Measurements from ENCODE around the gene SLC9A5.

Gene SLC9A5

GRCh38 chr16:67256701-67257230, 8.0 kb downstream of the SLC9A5 start:
- no peaks in the 10 kb centered on the region for H3K36me3 ChIP-seq (ENCODE audit: control insufficient read depth, insufficient read depth, low read length)
- no peaks in the 10 kb centered on the region for H3K4me1 ChIP-seq (ENCODE audit: control insufficient read depth, insufficient read depth, low read length)
- H3K9me3 ChIP-seq (ENCODE audit: control insufficient read depth, low read length), result no peaks in the 10 kb centered on the region
- peaks cover 3% of the 10 kb centered on the region for H3K27me3 ChIP-seq (ENCODE audit: control insufficient read depth, insufficient read depth, low read length)
- no peak overlapping the region for H3K9ac ChIP-seq (ENCODE audit: low read length)
- no peak overlapping the region for H3K4me3 ChIP-seq (ENCODE audit: low read length)

GRCh38 chr16:67257486-67258160, 8.8 kb downstream of the SLC9A5 start:
- Histone ChIP-seq H3K27me3 (ENCODE audit: control insufficient read depth, insufficient read depth, low read length) (peaks cover 3% of the 10 kb centered on the region), H3K4me3 (ENCODE audit: low read length) (no peak overlapping the region), H3K36me3 (ENCODE audit: control insufficient read depth, insufficient read depth, low read length) (no peaks in the 10 kb centered on the region), H3K9me3 (ENCODE audit: control insufficient read depth, low read length) (no peaks in the 10 kb centered on the region), H3K9ac (ENCODE audit: low read length) (no peak overlapping the region), H3K4me1 (ENCODE audit: control insufficient read depth, insufficient read depth, low read length) (no peaks in the 10 kb centered on the region)

GRCh38 chr16:67258161-67258835, 9.5 kb downstream of the SLC9A5 start:
- Histone ChIP-seq H3K4me3 (ENCODE audit: low read length) (no peak overlapping the region), H3K9ac (ENCODE audit: low read length) (no peak overlapping the region), H3K27me3 (ENCODE audit: control insufficient read depth, insufficient read depth, low read length) (peaks cover 3% of the 10 kb centered on the region), H3K36me3 (ENCODE audit: control insufficient read depth, insufficient read depth, low read length) (no peaks in the 10 kb centered on the region), H3K9me3 (ENCODE audit: control insufficient read depth, low read length) (no peaks in the 10 kb centered on the region), H3K4me1 (ENCODE audit: control insufficient read depth, insufficient read depth, low read length) (no peaks in the 10 kb centered on the region)

GRCh38 chr16:67259705-67260104, 10.9 kb downstream of the SLC9A5 start:
- H3K36me3 ChIP-seq (ENCODE audit: control insufficient read depth, insufficient read depth, low read length), result no peaks in the 10 kb centered on the region
- H3K4me1 ChIP-seq (ENCODE audit: control insufficient read depth, insufficient read depth, low read length), result no peaks in the 10 kb centered on the region
- H3K9me3 ChIP-seq (ENCODE audit: control insufficient read depth, low read length), result no peaks in the 10 kb centered on the region
- no peak overlapping the region for H3K9ac ChIP-seq (ENCODE audit: low read length)
- peaks cover 2% of the 10 kb centered on the region for H3K27me3 ChIP-seq (ENCODE audit: control insufficient read depth, insufficient read depth, low read length)
- no peak overlapping the region for H3K4me3 ChIP-seq (ENCODE audit: low read length)

- Histone ChIP-seq H3K4me3 (ENCODE audit: low read length) (no peak overlapping the region), H3K27me3 (ENCODE audit: control insufficient read depth, insufficient read depth, low read length) (no peaks in the 10 kb centered on the region), H3K36me3 (ENCODE audit: control insufficient read depth, insufficient read depth, low read length) (no peaks in the 10 kb centered on the region), H3K4me1 (ENCODE audit: control insufficient read depth, insufficient read depth, low read length) (no peaks in the 10 kb centered on the region), H3K9me3 (ENCODE audit: control insufficient read depth, low read length) (no peaks in the 10 kb centered on the region), H3K9ac (ENCODE audit: low read length) (no peak overlapping the region)
These were observed 11.8 kb downstream of the SLC9A5 start for GRCh38 chr16:67260426-67261063.

GRCh38 chr16:67263201-67263600, 14.4 kb downstream of the SLC9A5 start:
- H3K4me3 ChIP-seq (ENCODE audit: low read length), result no peak overlapping the region
- no peak overlapping the region for H3K9ac ChIP-seq (ENCODE audit: low read length)
- peaks cover 5% of the 10 kb centered on the region for H3K4me1 ChIP-seq (ENCODE audit: control insufficient read depth, insufficient read depth, low read length)
- H3K36me3 ChIP-seq (ENCODE audit: control insufficient read depth, insufficient read depth, low read length), result no peaks in the 10 kb centered on the region
- no peaks in the 10 kb centered on the region for H3K9me3 ChIP-seq (ENCODE audit: control insufficient read depth, low read length)
- no peaks in the 10 kb centered on the region for H3K27me3 ChIP-seq (ENCODE audit: control insufficient read depth, insufficient read depth, low read length)

GRCh38 chr16:67264277-67264676, 15.5 kb downstream of the SLC9A5 start:
- Histone ChIP-seq H3K4me3 (ENCODE audit: low read length) (no peak overlapping the region), H3K9ac (ENCODE audit: low read length) (no peak overlapping the region), H3K9me3 (ENCODE audit: control insufficient read depth, low read length) (no peaks in the 10 kb centered on the region)

GRCh38 chr16:67264866-67265265, 16.1 kb downstream of the SLC9A5 start:
- peaks cover 7% of the 10 kb centered on the region for H3K4me1 ChIP-seq (ENCODE audit: control insufficient read depth, insufficient read depth, low read length)
- no peak overlapping the region for H3K9ac ChIP-seq (ENCODE audit: low read length)
- H3K4me3 ChIP-seq (ENCODE audit: low read length), result no peak overlapping the region
- no peaks in the 10 kb centered on the region for H3K9me3 ChIP-seq (ENCODE audit: control insufficient read depth, low read length)
- H3K27me3 ChIP-seq (ENCODE audit: control insufficient read depth, insufficient read depth, low read length), result no peaks in the 10 kb centered on the region
- H3K36me3 ChIP-seq (ENCODE audit: control insufficient read depth, insufficient read depth, low read length), result no peaks in the 10 kb centered on the region

More at GRCh38 chr16:67264277-67264676, 15.5 kb downstream of the SLC9A5 start:
- Histone ChIP-seq H3K4me1 (ENCODE audit: control insufficient read depth, insufficient read depth, low read length) (peaks cover 7% of the 10 kb centered on the region), H3K36me3 (ENCODE audit: control insufficient read depth, insufficient read depth, low read length) (no peaks in the 10 kb centered on the region), H3K27me3 (ENCODE audit: control insufficient read depth, insufficient read depth, low read length) (no peaks in the 10 kb centered on the region)

- Histone ChIP-seq H3K4me1 (ENCODE audit: control insufficient read depth, insufficient read depth, low read length) (peaks cover 7% of the 10 kb centered on the region), H3K36me3 (ENCODE audit: control insufficient read depth, insufficient read depth, low read length) (no peaks in the 10 kb centered on the region), H3K9me3 (ENCODE audit: control insufficient read depth, low read length) (no peaks in the 10 kb centered on the region), H3K27me3 (ENCODE audit: control insufficient read depth, insufficient read depth, low read length) (no peaks in the 10 kb centered on the region), H3K9ac (ENCODE audit: low read length) (no peak overlapping the region), H3K4me3 (ENCODE audit: low read length) (no peak overlapping the region)
These were observed 17.1 kb downstream of the SLC9A5 start for GRCh38 chr16:67265834-67266233.

- H3K27me3 ChIP-seq (ENCODE audit: control insufficient read depth, insufficient read depth, low read length), result no peaks in the 10 kb centered on the region
- H3K36me3 ChIP-seq (ENCODE audit: control insufficient read depth, insufficient read depth, low read length), result no peaks in the 10 kb centered on the region
- no peaks in the 10 kb centered on the region for H3K9me3 ChIP-seq (ENCODE audit: control insufficient read depth, low read length)
- peaks cover 7% of the 10 kb centered on the region for H3K4me1 ChIP-seq (ENCODE audit: control insufficient read depth, insufficient read depth, low read length)
- H3K4me3 ChIP-seq (ENCODE audit: low read length), result no peak overlapping the region
- H3K9ac ChIP-seq (ENCODE audit: low read length), result no peak overlapping the region
These were observed 19.4 kb downstream of the SLC9A5 start for GRCh38 chr16:67268136-67268579.

GRCh38 chr16:67269766-67270165, 21.0 kb downstream of the SLC9A5 start:
- Histone ChIP-seq H3K9ac (ENCODE audit: low read length) (no peak overlapping the region), H3K4me3 (ENCODE audit: low read length) (no peak overlapping the region), H3K36me3 (ENCODE audit: control insufficient read depth, insufficient read depth, low read length) (no peaks in the 10 kb centered on the region), H3K27me3 (ENCODE audit: control insufficient read depth, insufficient read depth, low read length) (no peaks in the 10 kb centered on the region), H3K4me1 (ENCODE audit: control insufficient read depth, insufficient read depth, low read length) (peaks cover 7% of the 10 kb centered on the region), H3K9me3 (ENCODE audit: control insufficient read depth, low read length) (no peaks in the 10 kb centered on the region)

GRCh38 chr16:67270931-67271338, 22.2 kb downstream of the SLC9A5 start:
- H3K9ac ChIP-seq (ENCODE audit: low read length), result no peak overlapping the region
- H3K27me3 ChIP-seq (ENCODE audit: control insufficient read depth, insufficient read depth, low read length), result no peaks in the 10 kb centered on the region
- no peaks in the 10 kb centered on the region for H3K9me3 ChIP-seq (ENCODE audit: control insufficient read depth, low read length)
- H3K36me3 ChIP-seq (ENCODE audit: control insufficient read depth, insufficient read depth, low read length), result no peaks in the 10 kb centered on the region
- peaks cover 7% of the 10 kb centered on the region for H3K4me1 ChIP-seq (ENCODE audit: control insufficient read depth, insufficient read depth, low read length)
- H3K4me3 ChIP-seq (ENCODE audit: low read length), result no peak overlapping the region

Measured in mucosa of stomach (tissue), 1 donor.